Left ventricle myocardium superior (tissue), 1 donor: ENCODE data around the gene KRTAP4-9. TPM values are rescaled to one million over a fixed set of nuclear protein-coding genes. Genes with fewer than 3 reads are reported as not detected.
"Not testable (repeated sequence)": the region's sequence is repeated elsewhere in the genome, so short reads cannot be mapped to it uniquely, and the experiment has no call there.

Experiments
- ATAC-seq: fragments of 200-7000 bp; cut with Tn5 transposase; one replicate; pipeline ENCODE4 v1.9.1; 2020; ENCODE audit warnings: mild to moderate bottlenecking, moderate library complexity
- DNase-seq: peaks from one replicate; pipeline ENCODE4 v3.0.0-alpha.2; 2020
- intact Hi-C: fragments of 100-400 bp; cut with micrococcal nuclease; formaldehyde crosslinking; loops from one replicate; pipeline ENCODE4 v1.11.0; 2022
- total RNA-seq: library from RNA; stranded (reverse); fragmentation: NEBNext Ultra II Directional; extraction: Animal tissue kit (Norgen Biotek cat#: 25700); gene quantifications from one replicate; pipeline ENCODE4 v1.2.1, GENCODE V29; 2021
- donor health status: DM: no; HTN: yes; CAD: no; lungs with severe emphysema.

Gene KRTAP4-9
- total RNA-seq, 1 donor from 2014 or later = not detected

GRCh38 chr17:41088760-41089352 is 16.3 kb upstream of the KRTAP4-9 start:
- intact Hi-C loops, DNase-seq, ATAC-seq: not testable (repeated sequence)

GRCh38 chr17:41096055-41096454 is 9.1 kb upstream of the KRTAP4-9 start:
- ATAC-seq = no peak
- intact Hi-C loops = no loop called here
- no peak for DNase-seq

- ATAC-seq (no peak), DNase-seq (no peak)
- intact Hi-C loops = no loop called here
These were observed 7.1 kb upstream of the KRTAP4-9 start, which contains the start of gene KRTAP4-8 for GRCh38 chr17:41098042-41098441. Gene KRTAP4-8, minus strand, starts transcription at chr17:41098142. Its CDS starts 58 bp downstream, at chr17:41098084.

GRCh38 chr17:41098481-41098880 is 6.7 kb upstream of the KRTAP4-9 start:
- intact Hi-C loops = no loop called here
- no peak for ATAC-seq
- no peak for DNase-seq

GRCh38 chr17:41099682-41100480 is 5.3 kb upstream of the KRTAP4-9 start:
- DNase-seq, ATAC-seq, intact Hi-C loops: not testable (repeated sequence)

GRCh38 chr17:41101586-41102259 is 3.5 kb upstream of the KRTAP4-9 start, which contains the start of gene KRTAP4-16:
Gene KRTAP4-16, minus strand, starts transcription at chr17:41102209. Its CDS starts 0 bp downstream, at chr17:41102209.
- ATAC-seq = no peak
- intact Hi-C loops = no loop called here
- DNase-seq = no peak

- intact Hi-C loops = no loop called here
- no peak for DNase-seq
- ATAC-seq = no peak
These were observed 1.3 kb upstream of the KRTAP4-9 start for GRCh38 chr17:41103896-41104295.

GRCh38 chr17:41104386-41105038 is 677 bp upstream of the KRTAP4-9 start:
- DNase-seq, intact Hi-C loops, ATAC-seq: not testable (repeated sequence)

- intact Hi-C loops = no loop called here
- DNase-seq (no peak), ATAC-seq (no peak)
These were observed 2.8 kb downstream of the KRTAP4-9 start for GRCh38 chr17:41107941-41108450.

- ATAC-seq, intact Hi-C loops, DNase-seq: not testable (repeated sequence)
These were observed 3.7 kb downstream of the KRTAP4-9 start for GRCh38 chr17:41108728-41109386.

GRCh38 chr17:41111151-41111885 is 6.1 kb downstream of the KRTAP4-9 start:
- intact Hi-C loops = no loop called here
- no peak for DNase-seq
- no peak for ATAC-seq

- intact Hi-C loops = no loop called here
- ATAC-seq = no peak
- DNase-seq = no peak
These were observed 11.1 kb downstream of the KRTAP4-9 start for GRCh38 chr17:41116297-41116696.

- intact Hi-C loops, DNase-seq, ATAC-seq: not testable (repeated sequence)
These were observed 12.7 kb downstream of the KRTAP4-9 start, which contains the start of gene KRTAP4-11 for GRCh38 chr17:41117846-41118386. Gene KRTAP4-11, minus strand, starts transcription at chr17:41118373. Its CDS starts 58 bp downstream, at chr17:41118315.

- DNase-seq = no peak
- ATAC-seq = no peak
- intact Hi-C loops = no loop called here
These were observed 13.5 kb downstream of the KRTAP4-9 start for GRCh38 chr17:41118721-41119120.

GRCh38 chr17:41119696-41120690 is 14.8 kb downstream of the KRTAP4-9 start:
- ATAC-seq, intact Hi-C loops, DNase-seq: not testable (repeated sequence)

GRCh38 chr17:41121742-41122141 is 16.6 kb downstream of the KRTAP4-9 start:
- DNase-seq = no peak
- ATAC-seq = no peak
- intact Hi-C loops = no loop called here
